Nephron (organoid): ENCODE measurements around the gene RNU6-7.

Experiments
- H3K27ac Mint-ChIP-seq, 3 experiments: 2 replicates each; pipeline ENCODE4 v1.8.0; 2020; ENCODE audit warnings: mixed read lengths in 3 of 3, mild to moderate bottlenecking in 2 of 3, moderate library complexity in 1 of 3
- H3K27me3 Mint-ChIP-seq: 2 replicates; pipeline ENCODE4 v1.8.0; 2021; ENCODE audit warnings: low read depth, mild to moderate bottlenecking, moderate library complexity, mixed read lengths
- H3K36me3 Mint-ChIP-seq: 2 replicates; pipeline ENCODE4 v1.8.0; 2020; ENCODE audit warnings: low read depth, mixed read lengths
- H3K4me1 Mint-ChIP-seq: 2 replicates; pipeline ENCODE4 v1.8.0; 2020; ENCODE audit warnings: mixed read lengths
- H3K4me3 Mint-ChIP-seq, 3 experiments: 2 replicates each; pipeline ENCODE4 v1.8.0; 2020; ENCODE audit warnings: mild to moderate bottlenecking in 3 of 3, mixed read lengths in 3 of 3, moderate library complexity in 2 of 3
- H3K9me3 Mint-ChIP-seq: 2 replicates; pipeline ENCODE4 v1.8.0; 2020; ENCODE audit warnings: mixed read lengths
- CTCF ChIP-seq, 3 experiments: fragments of 200-600 bp; sonication (generic); IDR thresholded peaks; one replicate each; pipeline ENCODE4 v1.5.0; 2021; ENCODE audit warnings: antibody characterized with exemption in 3 of 3; ENCODE audit not compliant: unreplicated experiment in 3 of 3

The RNU6-7 gene

GRCh38 chr14:32250681-32251080 is 48.8 kb downstream of the RNU6-7 start:
- Mint-ChIP-seq H3K27me3 (no peaks in the 10 kb centered on the region), H3K4me1 (peaks cover 16% of the 10 kb centered on the region), H3K9me3 (no peaks in the 10 kb centered on the region), H3K27ac (no peak overlapping the region), H3K36me3 (no peaks in the 10 kb centered on the region), H3K4me3 (no peak overlapping the region)
- TF ChIP-seq CTCF (IDR thresholded peaks at IDR 0.05; ENCODE audit: unreplicated experiment in 3 of 3), result no peak

- Mint-ChIP-seq H3K27ac (no peak overlapping the region), H3K4me3 (no peak overlapping the region), H3K9me3 (no peaks in the 10 kb centered on the region), H3K27me3 (no peaks in the 10 kb centered on the region), H3K36me3 (no peaks in the 10 kb centered on the region), H3K4me1 (peaks cover 24% of the 10 kb centered on the region)
- no peak for TF ChIP-seq CTCF (IDR thresholded peaks at IDR 0.05; ENCODE audit: unreplicated experiment in 3 of 3)
These were observed 49.7 kb downstream of the RNU6-7 start for GRCh38 chr14:32251530-32251929.
